Gastroesophageal sphincter (tissue), 3 donors: Measurements from ENCODE around the gene ADRA2A.

Source experiments
- CTCF ChIP-seq, 4 experiments: fragments of 200-600 bp in 2 of 4; fragments of 450-650 bp in 2 of 4; sonication (generic) in 1 of 4; IDR thresholded peaks; one replicate each; pipeline ENCODE4 v1.5.1; 2017 to 2019; ENCODE audit warnings: antibody characterized with exemption in 4 of 4, mild to moderate bottlenecking in 2 of 4, moderate library complexity in 2 of 4
- EP300 ChIP-seq: sonication (generic); formaldehyde crosslinking; IDR thresholded peaks from one replicate; pipeline ENCODE4 v1.6.1; 2017; ENCODE audit warnings: antibody characterized with exemption, mild to moderate bottlenecking
- POLR2A ChIP-seq, 2 donors: fragments of 450-650 bp; IDR thresholded peaks; one replicate each; pipeline ENCODE4 v1.6.1; 2017; ENCODE audit warnings: antibody characterized with exemption in 2 of 2, mild to moderate bottlenecking in 2 of 2, moderate library complexity in 1 of 2

- TF ChIP-seq POLR2A (IDR thresholded peaks at IDR 0.05) (no peak), CTCF (IDR thresholded peaks at IDR 0.05) (no peak), EP300 (no peak)
These were observed 11.2 kb downstream of the ADRA2A start for GRCh38 chr10:111087968-111088505.
